OCI-LY3 (cell line): ENCODE data around the gene SATB2.

ENCODE experiments used
- CTCF ChIP-seq: fragments of 200-600, 300-600 bp; sonication (generic); IDR thresholded peaks from 2 replicates; pipeline ENCODE4 v1.5.1; 2014; ENCODE audit warnings: antibody characterized with exemption, low read length, low read depth
- EZH2phosphoT487 ChIP-seq: fragments of 200-600 bp; shearing (Covaris generic); IDR thresholded peaks from 2 replicates; pipeline ENCODE4 v1.6.1; 2018; ENCODE audit warnings: antibody characterized with exemption, mixed run types, low read depth

GRCh38 chr2:199449956-199450355 lies 7.8 kb downstream of the SATB2 start:
- TF ChIP-seq CTCF (no peak), EZH2phosphoT487 (no peak)
